ENCODE measurements around the gene GLUL.
"Not testable (repeated sequence)": the region's sequence is repeated elsewhere in the genome, so short reads cannot be mapped to it uniquely, and the experiment has no call there.

Gene GLUL

GRCh38 chr1:182379781-182380180 lies 11.8 kb downstream of the GLUL start:
- not testable (repeated sequence) for H3K27ac ChIP-seq (ENCODE audit: extremely low read depth, low read depth, low read length); H3K4me3 ChIP-seq (ENCODE audit: low read depth, low read length); H3K4me1 ChIP-seq (ENCODE audit: control insufficient read depth, insufficient read depth, low read length); H3K9me3 ChIP-seq (ENCODE audit: control insufficient read depth, insufficient read depth, low read depth, low read length)
- ChIA-PET CTCF (interaction anchor here (0.6 kb wide), 3 partner anchors 18 to 411 kb away, joined by 3 to 4 read pairs (median 4); no protein-coding TSS in a partner anchor), POLR2A (interaction anchor here (1.5 to 4.7 kb wide), 2 partner anchors 10 to 12 kb away, joined by 6 to 23 read pairs; partner anchors contain the start of gene GLUL)
- H3K36me3 ChIP-seq (ENCODE audit: control insufficient read depth in 2 of 2, insufficient read depth in 1 of 2, low read length in 2 of 2): peaks cover 0 to 33% of the 10 kb centered on the region in 2 experiments; a peak in 2 of 3 replicates

- CTCF ChIA-PET: interaction anchor here (2.0 kb wide), 1 partner anchor 234 kb away, joined by 7 read pairs; no protein-coding TSS in a partner anchor
Observed at GRCh38 chr1:182376936-182377574, 14.5 kb downstream of the GLUL start.

GRCh38 chr1:182374101-182374834 lies 17.3 kb downstream of the GLUL start:
- ChIA-PET POLR2A (interaction anchor here (0.7 to 1.1 kb wide), 2 partner anchors 17 to 18 kb away, joined by 3 read pairs; partner anchors contain the start of gene GLUL), CTCF (no interaction called here)
- no peaks in the 10 kb centered on the region for H3K36me3 ChIP-seq (ENCODE audit: control insufficient read depth in 2 of 2, insufficient read depth in 1 of 2, low read length in 2 of 2)
- H3K4me1 ChIP-seq (ENCODE audit: control insufficient read depth, insufficient read depth, low read length): no peaks in the 10 kb centered on the region
- no peak overlapping the region for H3K4me3 ChIP-seq (ENCODE audit: low read depth, low read length)
- no peak for TF ChIP-seq PRDM2 (tag by site-specific recombination; IDR thresholded peaks at IDR 0.05; ENCODE audit: borderline replicate concordance)
- TF ChIP-seq ZNF391 (tag by site-specific recombination; IDR thresholded peaks at IDR 0.05; ENCODE audit: borderline replicate concordance, low read depth): no peak
- no peak for TF ChIP-seq MYNN (tag by site-specific recombination; IDR thresholded peaks at IDR 0.05; ENCODE audit: borderline replicate concordance)
- TF ChIP-seq BCL11A (tag by site-specific recombination; IDR thresholded peaks at IDR 0.05; ENCODE audit: low read depth): no peak
- no peak for TF ChIP-seq PBX3 (CRISPR knock-in tag; IDR thresholded peaks at IDR 0.05)
- TF ChIP-seq ZNF292 (tag by site-specific recombination; IDR thresholded peaks at IDR 0.05; ENCODE audit: borderline replicate concordance, low read depth): no peak
- no peak for TF ChIP-seq ZNF146 (tag by site-specific recombination; IDR thresholded peaks at IDR 0.05)
- TF ChIP-seq OVOL3 (tag by site-specific recombination; IDR thresholded peaks at IDR 0.05): no peak
- no peak for TF ChIP-seq ZNF148 (tag by site-specific recombination; IDR thresholded peaks at IDR 0.05; ENCODE audit: borderline replicate concordance)
- no peak for TF ChIP-seq ELK4 (IDR thresholded peaks at IDR 0.05; ENCODE audit: borderline replicate concordance, low read depth, low read length)
- no peak for TF ChIP-seq ZNF544 (tag by site-specific recombination; IDR thresholded peaks at IDR 0.05)
- TF ChIP-seq ZNF629 (tag by site-specific recombination; IDR thresholded peaks at IDR 0.05): no peak
- no peaks in the 10 kb centered on the region for H3K9me3 ChIP-seq (ENCODE audit: control insufficient read depth, insufficient read depth, low read depth, low read length)
- H3K27ac ChIP-seq (ENCODE audit: extremely low read depth, low read depth, low read length): no peak overlapping the region

More at GRCh38 chr1:182376936-182377574, 14.5 kb downstream of the GLUL start:
- H3K4me1 ChIP-seq (ENCODE audit: control insufficient read depth, insufficient read depth, low read length): no peaks in the 10 kb centered on the region
- no peaks in the 10 kb centered on the region for H3K9me3 ChIP-seq (ENCODE audit: control insufficient read depth, insufficient read depth, low read depth, low read length)
- no peak overlapping the region for H3K27ac ChIP-seq (ENCODE audit: extremely low read depth, low read depth, low read length)
- peaks cover 0 to 5% of the 10 kb centered on the region in 2 experiments; a peak in 1 of 3 replicates for H3K36me3 ChIP-seq (ENCODE audit: control insufficient read depth in 2 of 2, insufficient read depth in 1 of 2, low read length in 2 of 2)
- H3K4me3 ChIP-seq (ENCODE audit: low read depth, low read length): no peak overlapping the region
- POLR2A ChIA-PET: interaction anchor here (0.9 kb wide), 1 partner anchor 15 kb away, joined by 3 read pairs; the partner anchor contains the start of gene GLUL
- TF ChIP-seq ZFP69B (tag by site-specific recombination; IDR thresholded peaks at IDR 0.05) (no peak), ZNF670 (tag by site-specific recombination; IDR thresholded peaks at IDR 0.05; ENCODE audit: low read depth) (no peak), SCRT1 (tag by site-specific recombination; IDR thresholded peaks at IDR 0.05; ENCODE audit: borderline replicate concordance) (no peak), SP7 (tag by site-specific recombination; IDR thresholded peaks at IDR 0.05) (no peak), ZNF530 (tag by site-specific recombination; IDR thresholded peaks at IDR 0.05; ENCODE audit: low read depth) (no peak)

All from HEK293 (cell line).